HuH-7.5 (cell line): ENCODE data around the gene TBC1D22A.

Source experiments
- DNase-seq: peaks from one replicate; pipeline ENCODE4 v3.0.0; 2011; ENCODE audit warnings: low spot score

TBC1D22A gene

DNA sequence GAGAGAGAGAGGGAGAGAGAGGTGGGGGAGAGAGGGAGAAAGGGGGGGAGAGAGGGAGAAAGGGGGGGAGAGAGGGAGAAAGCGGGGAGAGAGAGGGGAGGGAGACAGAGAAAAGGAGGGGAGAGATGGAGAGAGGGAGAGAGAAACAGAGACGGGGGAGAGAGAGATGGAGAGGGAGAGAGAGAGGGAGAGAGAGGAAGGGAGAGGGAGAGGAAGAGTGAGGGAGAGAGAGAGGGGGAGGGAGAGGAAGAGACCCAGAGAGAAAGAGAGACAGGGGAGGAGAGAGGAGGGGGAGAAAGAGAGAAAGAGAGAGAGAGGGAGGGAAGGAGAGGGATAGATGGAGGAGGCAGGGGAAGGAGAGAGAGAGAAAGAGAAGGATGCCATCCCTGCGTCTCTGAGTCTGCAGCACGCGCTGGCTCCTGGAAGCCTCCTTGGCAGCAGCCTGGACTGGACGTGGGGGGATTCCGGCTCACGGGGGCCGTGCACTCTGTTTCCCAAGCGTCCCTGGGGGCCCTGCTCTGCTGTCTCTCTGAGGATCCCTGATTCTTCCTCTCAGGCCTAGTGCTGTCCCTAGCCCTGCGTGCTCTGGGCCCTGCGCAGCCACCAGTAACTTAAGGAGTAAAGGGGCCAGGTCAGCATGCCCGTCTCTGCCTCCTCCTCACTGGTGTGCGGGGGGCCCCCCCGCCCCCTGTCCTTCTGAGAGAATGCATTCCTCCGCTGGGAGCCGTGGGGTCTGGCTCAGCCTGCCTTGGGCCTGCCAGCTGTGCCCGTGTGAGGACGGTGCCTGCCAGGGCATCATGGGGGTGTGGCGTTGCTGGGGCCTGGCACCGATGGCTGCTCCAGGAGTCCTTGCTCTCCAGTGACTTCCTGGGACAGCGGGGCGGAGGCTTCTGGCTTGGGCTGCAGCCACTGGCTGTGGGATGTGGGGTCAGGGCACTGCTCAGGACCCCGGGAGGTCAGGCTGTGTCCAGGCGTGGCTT is 429.5 kb downstream of the TBC1D22A start:
- DNase-seq = no peak

DNA sequence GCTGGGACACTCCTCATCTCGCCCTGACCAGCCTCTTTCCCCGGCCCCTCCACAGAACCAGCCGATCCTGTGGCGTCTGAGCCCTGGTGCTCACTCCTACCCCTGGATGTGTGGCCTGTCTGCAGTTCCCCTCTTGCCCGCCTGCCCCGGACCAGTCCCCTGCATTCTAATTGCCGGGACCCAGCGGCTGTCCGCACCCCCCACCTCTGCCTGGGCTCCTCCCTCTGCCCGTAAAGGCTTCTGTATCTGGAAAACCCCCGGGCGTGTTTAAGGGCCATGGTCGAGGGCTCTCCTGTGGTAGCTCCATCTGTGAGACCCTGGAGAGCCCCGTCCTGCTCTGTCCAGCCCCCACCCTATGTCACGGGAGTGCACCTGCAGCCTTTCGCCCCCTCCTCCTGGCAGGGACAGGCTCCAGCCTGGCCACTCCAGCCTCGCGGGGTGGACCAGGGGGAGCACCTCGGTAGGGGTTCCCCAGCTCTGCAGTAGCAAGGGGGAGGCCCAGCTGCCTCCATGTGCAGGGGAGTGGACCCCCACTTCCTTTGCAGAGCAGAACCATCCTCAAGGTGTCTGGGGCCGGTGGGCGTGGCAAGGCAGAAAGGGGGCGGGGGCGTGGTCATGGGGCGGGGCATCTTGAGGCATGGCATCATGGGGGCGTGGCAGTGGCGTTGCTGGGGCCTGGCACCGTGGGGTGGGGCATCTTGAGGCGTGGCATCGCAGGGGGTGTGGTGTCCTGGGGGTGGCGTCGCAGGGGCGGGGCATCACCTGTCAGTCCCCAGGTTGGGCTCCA is 430.4 kb downstream of the TBC1D22A start:
- DNase-seq = no peak

DNA sequence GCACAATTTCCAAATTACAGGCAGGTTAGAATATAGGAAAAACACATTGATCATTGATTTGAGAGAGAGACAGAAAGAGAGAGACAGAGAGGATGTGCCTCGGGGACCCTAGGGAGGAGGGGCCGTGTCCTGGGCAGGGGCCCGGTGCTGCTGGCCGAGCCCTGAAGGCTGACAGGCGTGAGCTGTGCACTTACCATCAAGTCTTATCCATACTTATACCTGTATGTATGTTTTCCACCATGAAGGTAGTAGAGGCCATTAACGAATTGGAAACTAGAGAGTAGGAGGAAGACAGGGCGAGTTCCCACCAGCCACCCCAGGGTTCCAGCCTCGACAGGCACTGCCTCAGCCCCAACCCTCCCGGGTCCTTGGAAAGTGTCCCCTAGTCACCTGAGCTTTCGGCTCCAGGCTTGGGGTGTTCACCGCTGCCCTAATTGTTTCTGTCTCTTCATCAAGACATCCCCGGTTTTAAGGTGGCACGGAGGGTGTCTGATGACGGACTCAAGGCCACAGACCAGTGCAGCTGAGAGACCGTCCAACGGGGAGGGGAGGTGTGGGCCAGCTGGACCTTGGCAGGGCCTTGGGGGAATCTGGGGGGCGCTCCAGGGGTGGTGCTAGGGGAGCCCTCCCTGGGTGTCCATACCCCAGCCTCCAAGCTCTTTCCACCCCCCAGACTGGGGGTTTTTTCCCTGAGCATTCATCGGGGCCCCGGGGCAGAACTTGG is 431.3 kb downstream of the TBC1D22A start:
- no peak for DNase-seq

DNA sequence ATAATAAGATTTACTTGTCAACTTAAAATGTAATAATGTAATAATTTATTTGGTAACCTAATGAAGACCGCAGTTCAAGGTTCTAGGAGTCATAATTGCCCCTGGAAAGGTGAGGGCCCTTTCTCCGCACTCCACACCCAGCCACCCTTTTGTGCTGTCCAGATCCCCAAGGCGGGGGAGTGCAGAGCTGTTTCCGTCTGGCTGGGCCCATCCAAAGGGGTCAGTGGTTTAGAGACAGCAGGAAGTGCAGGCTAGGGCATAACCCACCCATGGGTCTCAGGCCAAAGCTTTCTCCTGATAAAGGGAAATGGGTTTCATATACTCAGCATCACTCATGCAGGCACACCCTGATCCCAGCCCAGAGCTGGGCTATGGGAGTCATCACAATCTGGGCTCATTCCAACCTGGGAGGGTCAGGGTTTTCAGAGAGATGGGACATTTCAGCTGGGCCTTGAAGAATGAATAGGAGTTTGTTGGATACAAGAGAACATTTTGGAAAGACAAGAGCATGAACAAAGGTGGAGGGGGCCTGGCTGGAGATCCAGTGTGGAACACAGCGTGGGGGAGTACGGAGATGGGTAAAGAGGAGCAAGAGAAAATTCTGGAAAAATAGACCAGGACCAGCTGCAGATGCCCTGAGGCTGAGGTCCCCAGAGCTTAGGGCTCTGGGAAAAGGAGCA is 432.2 kb downstream of the TBC1D22A start:
- DNase-seq = no peak

DNA sequence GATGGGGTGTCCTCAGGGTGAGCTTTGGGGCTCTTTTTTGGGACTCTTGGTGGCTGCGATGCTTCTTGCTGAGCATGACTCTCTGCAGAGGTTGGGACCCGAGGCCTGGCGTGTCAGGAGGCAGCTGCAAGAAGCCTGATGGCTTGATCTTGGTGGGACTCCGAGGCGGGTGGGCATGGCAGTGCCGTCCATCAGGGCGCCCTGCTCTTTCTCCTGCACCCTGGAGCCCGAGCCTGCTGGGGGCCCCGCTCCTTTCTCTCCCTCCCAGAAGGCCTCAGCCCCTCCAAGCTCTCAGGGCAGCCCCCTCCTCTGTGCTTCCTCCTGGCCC is 432.7 kb downstream of the TBC1D22A start:
- no peak for DNase-seq

DNA sequence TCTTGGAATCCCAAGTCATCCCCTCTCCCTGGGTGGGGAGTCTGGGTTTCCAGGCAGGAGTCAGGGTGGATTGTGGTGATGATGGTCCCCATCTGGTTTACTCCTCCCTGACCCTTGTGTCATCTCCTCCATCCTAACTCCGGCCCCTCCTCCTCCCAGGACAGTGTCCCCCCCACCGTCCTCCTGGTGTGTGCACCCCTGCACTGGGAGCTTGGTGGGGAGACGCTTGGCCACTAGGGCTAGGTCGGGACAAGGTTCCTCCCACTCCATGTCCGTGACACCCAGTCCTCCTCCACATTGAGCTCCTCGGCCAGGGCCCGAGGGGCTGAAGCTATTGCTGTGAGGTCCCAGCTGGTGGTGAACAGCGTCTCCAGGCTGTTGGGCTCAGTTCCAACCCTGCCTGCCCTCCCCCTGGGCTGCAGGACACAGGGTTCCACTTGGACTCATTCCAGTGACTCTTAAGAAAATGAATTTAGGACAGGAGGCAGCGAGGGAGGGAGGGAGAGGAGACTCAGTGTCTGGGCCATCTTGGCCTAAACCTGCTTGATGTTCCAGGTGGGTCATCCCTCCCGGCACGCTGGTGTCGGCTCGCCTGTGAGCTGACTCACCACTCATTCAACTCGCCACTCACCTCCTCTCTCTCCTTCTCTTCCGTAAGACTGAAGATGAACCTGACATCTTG is 433.2 kb downstream of the TBC1D22A start:
- no peak for DNase-seq

DNA sequence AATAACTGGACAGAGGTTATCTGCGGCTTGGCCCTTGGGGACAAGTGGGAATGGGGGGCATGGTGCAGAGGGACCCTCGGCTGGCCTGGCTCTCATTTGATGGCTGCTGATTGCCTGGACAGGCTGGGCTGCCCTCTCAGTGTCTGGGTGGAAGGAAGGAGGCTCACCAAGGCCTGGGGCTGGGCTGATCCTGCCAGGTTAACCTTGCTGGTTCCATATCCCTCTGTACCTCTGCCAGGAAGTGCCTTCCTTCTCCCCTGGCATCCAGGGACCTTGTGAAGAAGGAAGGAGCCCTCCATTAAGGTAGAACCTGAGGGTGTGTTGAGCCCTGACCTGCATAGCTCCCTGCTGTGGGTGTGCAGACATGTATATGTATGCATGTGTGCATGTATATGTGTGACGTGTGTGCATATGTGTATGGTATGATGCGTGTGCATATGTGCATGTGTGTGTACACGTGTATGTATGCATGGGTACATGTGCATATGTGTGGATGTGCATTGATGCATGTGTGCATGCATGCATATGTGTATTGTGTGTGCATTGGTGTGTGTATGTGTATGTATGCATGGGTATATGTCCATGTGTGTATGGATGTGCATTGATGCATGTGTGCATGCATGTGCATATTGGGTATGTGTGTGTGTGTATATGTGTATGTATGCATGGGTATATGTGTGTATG is 433.9 kb downstream of the TBC1D22A start:
- no peak for DNase-seq

DNA sequence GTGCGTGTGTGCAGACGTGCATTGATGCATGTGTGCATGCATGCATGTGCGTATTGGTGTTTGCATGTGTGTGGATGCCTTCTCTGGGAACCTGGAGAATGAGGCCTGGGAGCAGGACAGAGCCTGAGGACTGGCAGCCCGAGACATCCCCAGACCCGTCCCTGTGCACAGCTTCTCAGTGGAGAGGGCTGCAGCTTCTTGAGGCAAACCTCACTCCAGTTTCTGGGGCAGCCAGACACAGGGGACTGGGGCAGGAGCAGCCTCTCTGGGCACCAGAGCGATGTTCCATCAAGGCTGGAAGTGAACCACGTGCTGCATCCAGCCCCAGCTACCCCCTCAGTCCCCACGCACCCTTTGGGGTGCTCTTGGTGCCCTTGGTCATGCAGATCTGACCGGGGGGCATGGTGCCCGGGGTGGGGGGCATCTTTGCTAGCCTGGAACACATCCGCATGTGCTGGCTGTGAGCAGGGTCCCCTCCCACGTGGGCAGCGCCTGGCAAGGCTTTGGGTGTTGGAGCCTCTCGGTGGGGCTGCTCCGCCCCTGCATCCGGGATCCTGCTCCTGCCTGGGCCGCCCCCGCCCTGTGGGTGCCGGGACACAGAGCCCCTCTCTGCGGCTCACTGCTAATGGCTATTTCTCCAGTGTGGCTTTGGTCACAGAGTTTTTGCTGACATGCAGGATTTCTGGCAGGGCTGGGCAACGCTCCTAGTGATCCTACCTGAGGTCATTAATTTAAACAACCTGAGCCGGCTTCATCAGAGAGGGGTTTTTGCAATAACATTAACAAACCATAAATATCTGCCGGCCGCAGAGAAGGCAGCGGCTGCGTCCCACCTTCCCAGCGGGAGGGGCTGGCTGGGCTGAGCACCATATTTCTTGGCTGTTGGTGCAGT is 434.7 kb downstream of the TBC1D22A start:
- DNase-seq = no peak

DNA sequence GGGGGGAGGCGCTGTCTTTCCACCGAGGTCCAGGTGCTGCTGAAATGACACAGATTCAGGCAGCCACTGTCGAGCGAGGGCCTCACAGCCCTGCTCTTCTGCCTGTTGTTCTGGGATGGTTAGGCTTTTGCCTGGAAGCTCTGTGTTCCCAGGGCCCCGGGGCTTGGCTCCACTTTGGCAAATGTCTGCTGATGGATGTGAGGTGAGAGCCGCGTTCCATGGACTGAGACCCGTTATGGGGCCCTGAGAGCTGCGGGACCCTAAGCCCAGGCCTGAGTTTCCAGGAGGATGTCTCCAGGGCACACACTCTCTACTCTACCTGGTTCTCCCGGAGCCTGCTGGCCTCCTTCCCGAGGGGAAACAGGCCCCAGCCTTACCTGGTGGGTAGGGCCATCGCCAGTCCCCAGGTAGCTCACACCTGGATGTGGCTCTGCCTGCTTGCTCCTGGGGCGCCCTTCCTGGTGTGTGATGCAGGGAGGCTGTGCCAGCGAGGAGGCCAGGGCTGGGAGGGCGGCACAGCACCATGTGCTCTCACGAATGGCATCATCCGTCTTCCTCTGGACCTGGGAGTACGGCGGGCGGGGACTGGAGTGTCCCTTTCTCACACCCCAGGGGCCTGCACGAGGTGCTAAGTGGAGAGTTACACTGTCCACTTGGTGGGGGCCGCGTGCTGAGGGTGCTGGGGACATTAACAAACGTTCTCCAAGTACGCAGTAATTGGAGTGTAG is 435.5 kb downstream of the TBC1D22A start:
- no peak for DNase-seq

DNA sequence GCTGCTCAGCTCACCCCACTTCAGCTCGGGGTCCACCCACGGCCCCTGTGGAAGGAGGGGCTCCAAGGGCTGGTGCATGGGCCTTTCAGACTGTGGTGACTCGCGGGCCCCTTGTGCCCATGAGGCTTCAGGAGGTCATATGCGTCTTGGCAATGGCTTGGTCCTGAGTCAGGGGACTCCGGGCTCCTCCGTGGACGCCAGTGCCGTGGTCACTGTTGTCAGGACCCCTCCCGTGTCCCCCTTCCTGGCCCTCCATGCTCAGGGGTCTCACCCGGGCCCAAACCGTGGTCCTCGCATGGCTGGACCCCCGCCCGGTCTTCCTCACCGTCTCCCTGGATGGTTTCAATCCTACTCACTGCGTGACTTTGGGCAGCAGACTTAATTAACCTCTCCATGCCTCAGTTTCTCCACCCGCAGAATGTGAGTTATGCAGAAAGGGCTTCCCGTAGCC is 436.4 kb downstream of the TBC1D22A start:
- DNase-seq = no peak

DNA sequence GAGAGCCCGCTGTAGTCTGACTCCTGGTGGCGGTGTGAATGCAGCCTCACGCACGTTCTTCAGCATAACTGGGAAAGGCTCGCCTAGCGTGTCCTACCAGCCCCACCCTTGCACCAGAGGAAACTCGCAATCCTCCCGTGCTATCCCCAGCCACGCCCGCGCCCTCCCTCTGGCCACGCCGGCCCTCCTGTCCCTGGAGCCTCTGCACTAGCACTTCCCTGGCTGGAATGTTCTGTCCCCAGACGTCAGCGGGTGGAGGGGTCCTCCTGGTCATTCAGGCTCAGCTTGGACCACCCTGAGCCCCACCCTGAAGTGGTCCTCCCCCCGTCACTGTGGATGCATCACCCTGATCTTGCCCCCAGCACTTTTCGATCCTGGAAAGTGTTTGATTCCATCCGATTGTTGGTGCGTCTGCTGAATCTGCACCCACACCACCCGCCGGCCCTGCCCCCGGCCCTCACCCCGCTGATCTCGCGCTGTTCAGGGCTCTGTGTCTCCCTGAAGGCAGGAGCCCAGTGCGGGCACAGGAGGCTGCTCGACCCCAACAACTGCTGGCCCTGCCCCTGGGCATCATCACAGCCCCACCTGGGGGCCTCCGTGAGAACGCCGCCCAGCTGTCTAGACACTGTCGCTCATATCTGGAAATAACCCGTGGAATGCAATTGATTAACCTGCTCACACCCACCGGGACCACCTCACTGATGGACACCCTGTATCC is 437.0 kb downstream of the TBC1D22A start:
- DNase-seq = no peak

DNA sequence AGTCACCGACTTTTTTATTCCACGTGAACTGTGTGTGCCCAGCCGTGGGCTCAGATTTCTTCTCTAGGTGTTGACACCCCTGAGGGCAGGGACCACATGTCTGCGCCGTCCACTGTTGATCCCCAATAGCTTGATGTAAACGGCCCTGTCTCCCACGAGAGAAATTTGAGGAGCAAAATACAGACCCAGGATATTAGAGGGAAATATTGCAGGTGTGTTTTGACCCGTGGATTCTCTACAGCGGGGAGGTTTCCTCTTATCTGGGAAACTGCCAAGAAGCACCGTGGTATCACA is 437.5 kb downstream of the TBC1D22A start:
- DNase-seq = no peak

DNA sequence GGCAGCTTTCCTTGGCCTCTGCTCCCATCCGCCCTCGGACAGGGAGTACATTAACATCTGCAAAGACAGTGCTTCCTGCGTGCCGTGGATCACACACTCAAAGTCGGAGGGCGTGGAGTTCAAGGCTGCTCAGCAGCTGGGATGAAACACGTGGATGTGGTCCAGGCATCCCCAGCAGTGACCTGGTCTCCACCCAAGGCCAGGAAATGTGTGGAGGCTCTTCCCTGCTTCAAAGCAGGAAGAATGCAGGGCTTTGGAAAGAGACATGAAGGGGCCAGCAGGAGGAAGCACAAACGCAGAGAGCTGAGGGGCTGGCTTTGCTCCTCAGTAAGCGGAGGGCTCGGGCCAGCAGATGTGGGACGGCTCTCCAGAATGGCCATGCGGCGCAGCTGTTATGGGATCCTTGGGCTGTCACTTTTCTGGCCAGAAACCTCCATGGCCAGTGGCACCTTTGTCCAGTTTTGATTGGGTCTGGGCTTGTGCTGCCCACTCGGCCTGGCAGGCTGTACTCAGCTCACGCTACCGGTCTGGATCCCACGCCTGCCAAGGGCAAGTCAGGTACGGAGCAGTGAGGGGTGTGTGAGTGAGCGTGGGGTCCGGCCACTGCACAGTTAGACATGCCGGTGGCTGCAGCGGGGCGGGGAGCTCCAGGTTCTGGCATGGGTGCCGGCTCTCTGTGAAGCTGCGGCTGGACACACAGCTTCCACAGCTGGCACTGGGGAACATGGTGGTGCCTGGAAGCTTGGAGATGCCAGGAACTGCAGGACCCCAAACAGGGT is 438.0 kb downstream of the TBC1D22A start:
- DNase-seq = no peak

DNA sequence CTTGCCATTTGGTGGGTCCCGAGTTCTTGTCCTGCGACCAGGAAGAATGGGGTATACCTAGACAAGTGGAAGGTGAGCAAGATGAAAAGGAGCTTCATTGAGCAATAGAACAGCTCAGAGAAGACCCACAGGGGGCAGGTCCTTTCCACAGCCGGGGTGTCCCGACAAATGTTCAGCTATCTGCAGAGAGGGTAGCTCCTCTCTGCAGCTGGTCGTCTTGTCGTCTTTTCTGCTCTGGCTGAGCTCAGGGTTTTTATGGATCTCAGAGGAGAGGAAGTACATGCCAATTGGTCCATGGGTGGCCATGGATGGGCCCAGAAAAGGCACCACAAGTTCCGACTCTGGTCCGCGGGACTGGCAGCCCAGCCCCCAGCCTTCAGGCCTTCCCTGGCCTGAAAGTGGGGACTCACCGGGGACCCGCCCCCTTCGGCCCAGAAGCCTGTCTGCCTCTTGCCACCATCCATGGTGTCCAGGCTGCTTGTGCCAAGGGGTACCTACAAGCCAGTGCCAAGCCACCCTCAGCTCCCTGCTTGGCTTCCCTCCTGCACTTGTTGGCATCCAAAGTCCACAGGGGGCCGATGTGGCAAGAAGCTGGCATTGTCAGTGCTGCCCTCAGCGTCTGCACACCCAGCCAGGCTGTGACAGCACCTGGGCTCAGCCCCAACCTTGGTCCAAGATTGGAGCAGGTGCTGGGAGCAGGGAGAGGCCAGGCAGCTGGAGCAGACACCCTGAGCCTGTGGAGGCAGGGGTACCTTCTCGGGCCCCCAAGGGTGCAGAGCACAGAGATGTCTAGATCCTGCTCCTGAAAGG is 438.9 kb downstream of the TBC1D22A start:
- DNase-seq = no peak

DNA sequence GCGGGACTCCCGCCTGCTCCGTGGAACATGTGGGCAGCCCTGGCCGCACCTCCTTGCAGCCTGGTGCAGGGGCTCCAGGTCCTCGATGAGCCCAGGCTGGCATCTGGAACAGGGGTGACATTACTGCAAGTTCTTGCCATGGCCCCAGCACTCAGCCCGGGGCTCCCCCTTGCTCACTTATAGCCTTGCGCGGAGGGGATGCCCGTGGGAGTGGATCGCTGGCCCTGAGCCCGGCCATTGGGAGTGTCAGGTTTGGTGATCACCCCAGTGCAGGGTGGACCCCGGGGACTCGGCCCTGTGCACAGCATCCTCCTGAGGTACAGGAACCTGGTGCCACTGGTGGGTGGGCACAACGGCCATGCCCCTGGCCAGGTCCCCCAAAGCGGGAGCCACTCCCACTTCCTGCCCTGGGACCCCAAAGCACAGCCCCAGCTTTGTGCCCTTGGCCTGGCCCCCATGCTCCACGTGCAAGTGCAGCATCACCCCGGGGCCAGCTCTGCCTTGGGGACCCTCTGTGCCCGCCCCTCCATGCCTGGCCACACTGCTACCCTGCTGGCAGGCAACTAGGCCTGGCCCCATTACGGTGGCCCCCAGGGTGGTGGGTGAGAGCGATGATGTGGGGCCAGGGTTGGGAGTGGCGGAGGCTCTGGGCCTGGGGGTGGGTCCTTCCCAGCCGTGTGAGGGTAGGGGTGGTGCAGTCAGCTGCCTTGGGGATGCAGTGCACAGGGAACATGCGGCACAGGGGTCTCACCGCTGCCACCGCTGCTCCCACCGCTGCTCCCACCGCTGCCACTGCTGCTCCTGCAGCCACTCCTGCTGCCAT is 439.8 kb downstream of the TBC1D22A start:
- no peak for DNase-seq
